Measurements from ENCODE around the gene RPAP3.

Gene RPAP3

DNA sequence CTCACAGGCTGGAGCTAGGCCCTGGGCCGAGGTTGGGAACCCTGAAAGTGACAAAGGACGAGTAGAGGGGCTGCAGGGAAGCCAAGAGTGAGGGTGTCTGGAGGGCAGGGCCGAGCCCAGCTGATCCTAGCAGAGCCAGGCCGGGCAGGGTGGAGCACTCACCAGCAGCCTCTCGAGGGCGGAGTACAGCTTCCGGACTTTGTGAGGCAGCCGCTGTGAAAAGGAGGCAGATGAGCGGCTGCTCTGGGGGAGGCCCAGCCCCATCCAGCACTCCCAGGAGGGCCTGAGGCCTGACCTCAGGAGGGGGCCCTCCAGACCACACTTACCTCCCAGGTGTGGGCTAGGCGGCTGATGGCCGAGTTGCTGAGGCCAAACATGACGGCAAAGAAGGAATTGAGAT lies 34.1 kb upstream of the RPAP3 start:
- Histone ChIP-seq H3K4me3 (ENCODE audit: low read depth, low read length) (no peak overlapping the region), H3K27ac (peak overlapping the region; percentile 19)
- no peak for TF ChIP-seq CTCF (IDR thresholded peaks at IDR 0.05)

GRCh38 chr12:47739297-47739696 lies 33.5 kb upstream of the RPAP3 start:
- H3K79me2 ChIP-seq, result peaks cover 6% of the 10 kb centered on the region
- TF ChIP-seq CTCF (IDR thresholded peaks at IDR 0.05), result no peak
- no peaks in the 10 kb centered on the region for H3K36me3 ChIP-seq (ENCODE audit: control insufficient read depth, insufficient read depth, low read length)
- H2AFZ ChIP-seq, result no peak overlapping the region
- H3K9ac ChIP-seq, result no peak overlapping the region
- H3K27ac ChIP-seq, result no peak overlapping the region
- peaks cover 49% of the 10 kb centered on the region for H3K4me1 ChIP-seq
- no peaks in the 10 kb centered on the region for H3K9me3 ChIP-seq (ENCODE audit: control insufficient read depth, low read length)
- no peak overlapping the region for H3K4me3 ChIP-seq (ENCODE audit: low read depth, low read length)
- H3K4me2 ChIP-seq (ENCODE audit: low read length), result no peak overlapping the region
- H3K27me3 ChIP-seq (ENCODE audit: control insufficient read depth, insufficient read depth, low read length), result no peaks in the 10 kb centered on the region

More for the DNA sequence above, 34.1 kb upstream of the RPAP3 start:
- H3K36me3 ChIP-seq (ENCODE audit: control insufficient read depth, insufficient read depth, low read length), result no peaks in the 10 kb centered on the region
- H2AFZ ChIP-seq, result no peak overlapping the region
- no peak overlapping the region for H3K4me2 ChIP-seq (ENCODE audit: low read length)
- H3K9ac ChIP-seq, result no peak overlapping the region
- H3K27me3 ChIP-seq (ENCODE audit: control insufficient read depth, insufficient read depth, low read length), result no peaks in the 10 kb centered on the region
- peaks cover 6% of the 10 kb centered on the region for H3K79me2 ChIP-seq
- H3K4me1 ChIP-seq, result peaks cover 49% of the 10 kb centered on the region
- H3K9me3 ChIP-seq (ENCODE audit: control insufficient read depth, low read length), result no peaks in the 10 kb centered on the region

DNA sequence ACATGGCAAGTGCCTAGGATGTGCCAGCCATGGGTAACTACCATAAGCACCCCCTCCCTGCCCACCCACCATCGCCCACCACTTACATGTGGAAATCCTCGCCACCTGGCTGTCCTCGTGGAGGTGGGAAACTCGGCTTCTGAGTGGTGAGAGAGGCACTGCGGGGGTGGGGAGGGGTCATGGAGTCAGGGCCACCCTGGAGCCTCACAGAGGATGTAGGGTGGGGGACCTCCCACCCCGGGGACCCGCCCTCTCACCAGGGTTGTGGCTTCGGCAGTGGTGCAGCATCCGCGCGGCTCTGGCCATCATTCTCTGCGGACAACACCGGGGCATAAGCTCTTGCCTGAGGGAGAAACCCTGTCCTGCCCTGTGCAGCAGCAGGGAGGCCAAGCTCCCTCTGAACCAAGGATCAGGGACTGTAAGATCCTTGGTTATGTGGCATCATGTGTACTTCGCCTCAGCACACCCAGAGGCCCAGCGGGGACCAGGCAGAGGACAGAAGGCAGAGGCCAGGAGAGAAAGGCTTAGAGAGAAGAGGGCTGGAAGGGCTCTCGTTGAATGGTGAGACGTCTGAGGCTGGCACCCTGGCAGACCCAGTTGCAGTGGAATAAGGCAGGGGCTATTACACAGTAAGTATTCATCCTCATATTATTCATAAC lies 32.2 kb upstream of the RPAP3 start:
- Histone ChIP-seq H3K4me3 (ENCODE audit: low read depth, low read length) (no peak overlapping the region), H3K27me3 (ENCODE audit: control insufficient read depth, insufficient read depth, low read length) (no peaks in the 10 kb centered on the region), H3K36me3 (ENCODE audit: control insufficient read depth, insufficient read depth, low read length) (no peaks in the 10 kb centered on the region), H3K4me2 (ENCODE audit: low read length) (no peak overlapping the region), H3K27ac (peak overlapping the region; percentile 82), H3K79me2 (peaks cover 6% of the 10 kb centered on the region), H3K4me1 (peaks cover 44% of the 10 kb centered on the region), H3K9me3 (ENCODE audit: control insufficient read depth, low read length) (no peaks in the 10 kb centered on the region), H3K9ac (no peak overlapping the region), H2AFZ (no peak overlapping the region)
- TF ChIP-seq CTCF (IDR thresholded peaks at IDR 0.05), result no peak

DNA sequence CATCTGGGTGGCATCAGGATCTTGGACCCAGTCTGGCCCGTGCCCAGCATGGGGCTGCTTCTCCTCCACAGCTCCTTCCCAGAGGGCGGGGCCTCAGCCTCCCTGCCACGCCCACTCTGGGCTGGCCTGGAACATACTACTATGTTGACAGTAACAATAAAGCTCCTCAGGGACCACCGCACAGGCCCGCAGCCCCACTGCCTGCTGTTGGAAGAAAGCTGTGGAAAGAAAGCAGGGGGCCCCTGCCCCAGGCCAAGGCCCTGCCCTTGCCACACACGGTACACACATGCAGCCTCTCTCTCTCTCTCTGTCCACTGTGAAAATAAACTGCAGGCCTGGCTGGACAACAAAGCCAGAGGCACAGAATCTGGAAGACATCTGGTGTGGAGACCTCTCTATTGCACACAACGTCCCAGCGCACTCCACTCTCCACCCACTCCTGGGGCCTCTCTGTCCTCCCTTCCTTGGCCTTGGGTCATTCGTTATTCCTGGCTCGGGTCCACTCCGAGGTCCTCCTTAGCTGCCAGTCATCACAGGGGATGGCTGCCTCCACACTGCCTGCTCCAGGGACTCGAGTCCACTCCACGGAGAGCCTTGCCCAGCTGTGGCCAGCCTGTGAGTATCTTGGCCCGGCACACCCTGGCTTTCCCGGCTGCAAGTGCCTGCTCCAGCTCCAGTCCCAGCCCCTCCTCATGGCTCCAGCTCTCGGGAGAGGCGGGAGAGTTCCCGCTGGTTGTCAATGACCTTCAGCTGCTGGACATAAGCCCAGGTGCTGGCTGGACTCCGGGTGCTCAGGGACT lies 31.2 kb upstream of the RPAP3 start:
- Histone ChIP-seq H3K36me3 (ENCODE audit: control insufficient read depth, insufficient read depth, low read length) (no peaks in the 10 kb centered on the region), H3K9me3 (ENCODE audit: control insufficient read depth, low read length) (no peaks in the 10 kb centered on the region), H3K79me2 (no peaks in the 10 kb centered on the region), H3K9ac (no peak overlapping the region), H3K4me2 (ENCODE audit: low read length) (peak overlapping the region; percentile 60), H3K27ac (peak overlapping the region; percentile 82), H3K27me3 (ENCODE audit: control insufficient read depth, insufficient read depth, low read length) (no peaks in the 10 kb centered on the region), H2AFZ (peak overlapping the region; percentile 30), H3K4me3 (ENCODE audit: low read depth, low read length) (peak overlapping the region; percentile 29), H3K4me1 (peaks cover 44% of the 10 kb centered on the region)
- no peak for TF ChIP-seq CTCF (IDR thresholded peaks at IDR 0.05)
